NCI-H1436 treated with DMSO at 0.1 percent for 48 hours (cell line): Measurements from ENCODE around the gene PPP1R3G.

Source experiments
- DNase-seq: peaks from one replicate; lab custom pipeline; 2025; lab: John Stamatoyannopoulos, UW

PPP1R3G gene

DNA sequence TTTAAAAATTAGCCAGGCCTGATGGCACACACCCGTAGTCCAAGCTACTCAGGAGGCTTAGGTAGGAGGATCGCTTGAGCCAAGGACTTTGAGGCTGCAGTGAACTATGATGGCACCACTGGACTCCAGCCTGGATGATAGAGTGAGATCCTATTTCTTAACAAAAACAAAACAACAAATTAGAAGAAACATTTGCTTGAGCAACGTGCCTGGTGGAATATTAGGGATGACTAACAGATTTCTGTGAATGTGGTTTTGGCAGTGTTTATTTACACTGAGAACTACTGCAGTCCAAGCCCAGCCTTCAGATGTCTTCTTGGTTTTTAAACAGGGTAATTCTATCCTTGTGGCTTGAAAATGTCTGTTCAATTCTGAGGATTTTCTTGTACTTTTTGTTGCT lies 9.2 kb downstream of the PPP1R3G start:
- no peak for DNase-seq

DNA sequence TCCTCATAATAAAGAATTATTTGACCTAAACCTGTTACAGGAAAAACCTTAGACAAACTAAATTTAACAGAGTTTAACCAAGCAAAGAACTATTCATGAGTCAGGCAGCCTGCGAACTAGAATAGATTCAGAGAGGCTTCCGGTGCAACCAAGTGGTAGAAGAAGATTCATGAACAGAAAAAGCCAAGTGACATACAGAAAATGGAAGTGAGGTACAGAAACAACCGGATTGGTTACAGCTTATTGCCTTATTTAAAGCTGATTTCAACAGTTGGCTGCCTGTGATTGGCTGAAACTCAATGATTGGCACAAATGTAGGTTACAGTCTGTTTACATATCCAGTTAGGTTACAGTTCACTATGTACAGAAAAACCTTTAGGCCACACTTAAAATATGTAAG lies 10.1 kb downstream of the PPP1R3G start:
- no peak for DNase-seq

DNA sequence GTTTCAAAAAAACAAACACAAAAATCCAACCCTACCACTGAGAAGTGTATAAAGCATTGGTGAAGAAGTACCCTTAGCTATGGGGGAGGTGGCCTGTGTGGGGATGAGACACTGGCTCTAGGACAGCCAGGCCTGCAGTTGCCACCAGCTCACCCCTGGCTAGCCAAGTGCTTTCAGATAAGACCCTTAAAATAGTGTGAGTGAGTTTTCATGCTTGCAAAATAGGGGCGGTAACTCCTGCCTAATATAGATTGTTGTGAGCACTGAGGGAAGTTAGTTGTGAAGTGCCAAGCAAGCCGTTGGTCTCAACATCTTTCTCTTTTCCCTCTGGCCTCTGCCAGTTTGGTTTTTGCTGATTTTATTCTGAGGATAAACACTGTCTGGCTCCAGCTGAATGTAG lies 11.3 kb downstream of the PPP1R3G start:
- no peak for DNase-seq

DNA sequence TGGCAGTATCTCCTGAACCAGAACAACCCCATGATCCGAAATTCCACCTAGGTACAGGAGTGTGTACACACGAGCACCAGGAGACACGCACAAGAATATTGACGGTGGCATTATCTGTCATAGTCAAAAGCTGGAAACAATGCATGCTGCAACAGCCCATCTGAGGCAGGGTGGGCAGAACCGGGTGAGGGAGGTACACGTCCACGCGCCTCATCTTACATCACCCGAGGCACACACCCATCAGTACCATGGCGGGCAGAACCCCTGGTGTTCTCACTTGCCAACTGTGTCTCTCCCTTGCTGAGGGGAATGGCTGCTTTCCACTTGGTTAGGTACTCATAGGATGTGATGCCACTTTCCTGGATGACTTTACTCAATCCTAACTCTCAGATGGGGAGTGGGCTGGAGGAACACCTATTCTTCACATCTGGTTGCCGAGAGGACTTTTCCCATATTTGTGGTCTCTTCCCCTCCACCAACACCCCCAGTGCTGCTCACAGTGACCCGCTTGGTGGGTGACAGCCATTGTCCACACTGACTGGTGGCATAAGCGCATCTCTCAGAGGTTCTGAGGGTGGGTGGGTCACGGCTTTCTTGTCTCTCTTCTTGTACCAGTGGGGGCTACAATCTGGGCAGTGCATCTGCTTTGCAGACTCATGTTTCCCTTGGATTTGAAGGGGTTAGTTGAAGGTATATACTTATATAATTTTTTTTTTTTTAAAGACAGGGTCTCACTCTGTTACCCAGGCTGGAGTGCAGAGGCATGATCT lies 13.5 kb downstream of the PPP1R3G start:
- no peak for DNase-seq

DNA sequence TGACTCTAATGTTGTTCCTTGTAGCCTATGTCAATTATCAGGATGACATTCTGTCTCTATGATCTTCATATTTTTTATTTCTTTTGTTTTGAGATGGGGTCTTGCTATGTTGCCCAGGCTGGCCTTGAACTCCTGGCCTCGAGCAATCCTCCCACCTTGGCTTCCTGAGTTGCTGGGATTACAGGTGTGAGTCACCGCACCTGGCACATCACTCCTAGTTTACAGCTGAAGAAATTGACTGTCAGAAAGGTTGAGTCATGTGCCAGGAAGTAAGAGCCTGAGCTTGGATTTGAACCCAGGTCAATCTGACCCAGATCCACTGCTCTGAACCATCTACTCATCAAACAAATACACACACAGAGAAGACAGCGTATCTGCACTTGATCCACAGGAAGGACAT lies 14.4 kb downstream of the PPP1R3G start:
- no peak for DNase-seq

DNA sequence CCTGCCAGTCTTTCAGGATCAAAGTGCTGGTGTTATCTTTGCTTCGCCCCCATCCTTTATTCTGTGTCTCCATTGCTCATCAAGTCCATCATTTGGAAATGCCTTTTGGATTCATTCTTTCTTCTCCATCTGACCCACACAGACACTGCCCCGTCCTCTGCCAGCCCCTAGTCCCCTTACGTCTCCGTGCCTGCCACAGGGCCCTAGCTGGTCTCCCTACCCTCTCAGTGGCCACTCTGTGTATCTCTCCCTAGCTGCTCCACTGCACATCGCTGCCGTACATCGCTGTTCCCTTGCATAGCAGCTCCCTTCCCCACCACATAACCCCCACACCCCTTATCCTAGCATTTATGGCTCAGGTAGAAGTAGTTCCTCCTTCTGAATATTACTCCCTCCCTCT lies 15.7 kb downstream of the PPP1R3G start:
- DNase-seq: no peak

DNA sequence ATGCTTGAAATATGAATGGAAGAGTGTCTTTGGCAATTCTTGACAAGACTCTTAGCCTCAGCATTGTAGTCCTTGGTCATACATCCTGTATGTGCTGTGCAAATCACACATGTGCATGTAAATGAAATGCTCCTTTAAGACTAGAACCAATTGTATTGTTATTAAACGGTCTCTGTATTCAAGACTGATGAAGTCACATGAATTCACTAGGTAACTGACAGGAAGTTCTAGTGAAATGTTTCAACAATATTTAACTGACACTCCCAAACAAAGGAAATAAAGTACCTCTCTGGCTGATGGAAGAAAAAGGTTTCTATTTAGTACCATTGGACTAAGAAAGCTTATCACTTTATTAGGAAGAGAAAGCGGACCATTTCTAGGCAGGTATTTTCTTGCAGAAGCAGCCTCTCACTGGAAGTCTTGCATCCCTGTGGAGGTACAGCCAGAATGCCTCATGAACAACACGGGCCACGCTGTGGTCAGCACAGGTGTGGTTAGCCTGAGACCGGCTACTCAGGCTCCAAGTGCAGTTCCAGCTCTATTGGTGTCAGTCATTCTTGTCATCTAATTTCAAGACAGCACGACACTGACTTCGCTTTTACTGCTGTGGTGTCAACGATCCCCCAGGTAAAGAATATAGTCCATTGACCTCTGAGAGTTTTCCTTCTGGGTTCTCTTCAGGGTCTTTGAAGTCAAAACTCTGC lies 17.3 kb downstream of the PPP1R3G start:
- no peak for DNase-seq

DNA sequence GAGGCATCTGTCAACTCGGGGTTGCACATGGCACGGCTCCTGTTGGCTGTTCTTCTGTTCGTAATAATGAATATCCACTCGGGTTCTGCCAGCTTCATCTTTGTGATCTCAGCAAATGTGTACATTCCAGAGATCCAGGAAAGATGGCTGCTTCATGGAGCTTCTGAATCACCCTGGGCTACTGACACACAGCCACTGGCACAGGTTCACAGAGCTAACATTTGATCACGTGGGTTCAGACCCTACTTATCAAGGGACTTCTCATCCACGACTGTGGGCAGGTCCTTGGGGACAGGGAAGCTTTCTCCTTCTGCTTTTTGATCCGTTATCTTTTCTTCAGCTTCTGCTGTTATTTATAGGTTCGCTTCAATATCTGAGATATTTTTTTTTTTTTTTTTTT lies 18.1 kb downstream of the PPP1R3G start:
- no peak for DNase-seq

DNA sequence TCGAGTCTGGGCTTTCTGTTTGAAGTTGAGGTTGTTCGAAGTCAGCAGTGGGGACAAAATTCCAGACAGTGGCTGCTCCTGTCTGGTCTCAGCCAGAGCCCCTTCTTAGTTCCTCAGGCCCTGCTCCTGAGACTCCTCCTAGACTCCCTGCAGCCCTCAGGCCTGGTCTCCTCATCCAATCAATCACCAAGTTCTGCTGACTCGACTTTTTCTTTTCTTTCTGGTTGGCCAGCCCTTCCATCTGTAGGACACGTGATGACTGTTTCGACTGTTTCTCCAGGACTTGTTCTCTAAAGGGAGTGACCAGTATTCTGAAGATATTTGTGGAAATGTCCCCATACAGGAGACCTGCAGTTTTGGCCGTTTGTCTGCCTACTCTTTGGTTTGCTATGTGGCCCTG lies 19.5 kb downstream of the PPP1R3G start:
- no peak for DNase-seq

DNA sequence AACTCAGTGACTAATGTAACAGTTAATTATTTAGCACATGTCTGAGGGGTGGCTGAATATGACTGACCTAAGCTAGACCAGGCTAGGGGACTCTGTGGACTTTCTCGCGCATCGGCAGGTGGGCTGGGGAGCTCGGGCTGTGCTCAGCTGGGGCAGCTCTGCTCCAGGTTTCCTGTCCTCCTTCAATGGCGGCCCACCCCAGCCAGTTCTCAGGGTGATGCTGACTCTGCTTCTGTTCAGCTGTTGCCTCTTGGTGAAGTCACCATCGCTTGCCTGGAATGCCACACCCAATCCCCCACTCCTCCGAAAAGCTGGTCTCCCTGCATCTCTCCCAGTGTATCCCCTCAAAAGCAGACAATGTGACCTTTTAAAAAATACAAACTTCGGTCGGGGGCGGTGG lies 20.0 kb downstream of the PPP1R3G start:
- no peak for DNase-seq

DNA sequence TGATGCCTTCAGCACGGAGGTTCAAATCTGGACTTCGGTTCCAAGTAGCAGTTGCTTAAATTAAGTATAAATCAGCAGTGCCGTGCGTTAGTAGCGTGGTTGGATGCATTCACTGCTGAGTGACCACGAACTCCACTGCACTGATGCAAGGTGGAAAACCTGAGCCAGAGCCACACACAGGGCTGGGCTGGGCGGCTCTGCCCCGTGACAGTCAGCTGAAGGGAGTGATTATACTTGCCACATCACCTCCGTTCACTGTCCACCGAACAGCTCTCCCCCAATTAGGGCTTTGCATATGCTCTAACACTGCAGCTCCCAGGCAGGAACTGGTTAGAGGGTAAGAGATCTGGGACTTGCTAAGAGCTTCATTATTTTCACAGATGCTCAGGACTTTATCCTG lies 22.2 kb downstream of the PPP1R3G start:
- no peak for DNase-seq

DNA sequence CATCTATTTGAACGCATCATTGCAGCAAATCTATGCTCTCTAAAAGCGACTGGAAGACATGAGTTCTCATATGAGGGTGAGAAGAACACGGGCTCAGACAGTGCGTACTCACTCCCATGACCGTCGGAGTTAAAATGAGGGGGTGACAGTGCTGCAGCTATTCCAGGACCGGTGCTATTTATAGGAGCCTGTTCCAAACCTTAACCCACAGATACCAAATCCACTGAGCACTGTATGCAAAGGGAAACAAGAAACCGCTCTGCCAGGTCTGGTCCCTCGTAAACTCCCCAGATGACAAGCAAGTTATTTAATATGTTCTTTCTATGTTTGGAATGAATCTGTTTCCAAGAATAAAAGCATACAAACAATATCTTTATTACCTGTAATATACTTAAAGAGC lies 22.9 kb downstream of the PPP1R3G start:
- no peak for DNase-seq

DNA sequence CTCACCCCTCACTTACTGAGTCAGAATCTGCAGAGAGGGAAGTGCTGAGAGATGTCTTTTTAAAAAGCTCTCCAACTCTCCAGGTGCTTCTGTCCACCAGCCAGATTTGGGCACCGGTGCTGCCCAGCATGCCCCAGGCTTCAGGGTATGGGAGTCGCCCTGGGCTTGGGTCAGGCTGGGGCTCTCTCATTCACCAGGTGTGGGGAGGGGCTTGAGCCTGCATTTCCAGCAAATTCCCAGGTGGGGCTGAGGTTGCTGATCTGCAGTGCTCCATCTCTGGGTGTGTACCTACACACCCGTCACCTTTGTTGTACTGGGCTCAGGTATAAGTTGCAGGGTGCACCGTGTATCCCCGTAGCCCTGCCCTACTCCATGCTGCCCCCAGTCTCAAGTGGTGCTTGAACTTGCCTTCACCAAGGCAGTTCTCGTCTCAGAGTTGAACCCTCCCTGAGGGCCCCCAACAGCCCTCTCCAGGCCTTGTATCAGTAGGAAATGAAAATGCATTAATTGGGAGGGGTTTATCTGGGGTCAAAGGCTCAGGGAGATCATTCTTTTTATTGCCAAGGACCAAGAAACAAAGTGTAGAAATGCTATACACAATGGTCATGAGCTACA lies 23.5 kb downstream of the PPP1R3G start:
- DNase-seq: no peak

DNA sequence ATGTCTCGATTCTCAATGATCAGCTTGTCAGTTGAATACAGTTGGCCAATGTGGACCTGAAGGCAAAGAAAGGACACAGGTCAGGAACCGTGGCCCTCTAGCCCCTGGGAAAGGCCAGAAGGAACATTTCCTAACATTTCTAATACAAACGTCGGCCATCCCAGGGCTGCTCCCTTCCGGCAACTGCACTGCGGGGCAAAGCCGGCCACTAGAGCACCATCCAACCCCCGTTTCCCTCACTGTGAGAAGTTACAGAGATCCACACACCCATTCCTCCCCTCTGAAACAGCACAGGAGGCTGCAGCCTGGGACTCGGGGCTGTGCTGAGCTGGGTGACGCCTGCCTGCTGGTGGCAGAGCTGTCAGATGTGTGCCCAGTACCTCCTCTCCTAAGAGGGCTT lies 24.3 kb downstream of the PPP1R3G start:
- DNase-seq: no peak

DNA sequence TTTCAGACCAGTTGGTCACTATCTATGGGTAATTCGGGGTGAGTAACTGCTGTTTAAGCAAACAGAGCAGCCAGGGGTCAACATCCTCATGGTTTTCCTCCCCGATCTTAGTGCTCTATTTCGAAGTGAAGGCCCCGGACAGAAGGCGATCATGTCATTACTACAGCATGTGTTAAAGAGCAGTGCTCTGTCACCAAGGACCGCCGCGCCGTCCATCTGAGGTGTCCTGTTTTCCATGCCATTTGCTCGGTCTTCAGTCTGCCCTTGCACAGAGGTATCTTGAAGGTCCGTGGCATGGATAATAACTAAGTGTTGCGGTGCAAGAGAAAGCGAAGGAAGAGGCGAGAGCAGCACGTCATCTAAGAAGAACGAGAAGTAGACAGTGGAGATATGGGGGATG lies 25.1 kb downstream of the PPP1R3G start:
- no peak for DNase-seq

DNA sequence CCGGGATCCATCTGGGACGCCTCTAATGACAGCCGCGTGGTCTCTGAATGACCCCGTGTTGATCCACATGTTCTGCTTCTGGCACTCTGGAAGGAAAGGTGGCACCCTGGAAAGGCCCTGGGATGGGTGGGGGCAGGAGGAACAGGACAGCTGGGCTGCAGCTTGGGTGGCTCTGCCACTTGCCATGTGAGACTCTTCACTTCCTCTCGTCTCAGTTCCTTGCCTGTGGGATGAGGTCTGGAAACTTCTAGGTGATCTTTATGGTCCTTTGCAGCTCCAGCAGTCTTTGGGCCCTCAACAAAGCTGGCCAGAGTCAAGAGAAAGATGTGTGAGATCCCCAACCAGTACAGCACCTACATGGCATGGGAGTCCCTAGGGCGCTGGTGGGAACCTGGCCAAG lies 26.5 kb downstream of the PPP1R3G start:
- DNase-seq: no peak

DNA sequence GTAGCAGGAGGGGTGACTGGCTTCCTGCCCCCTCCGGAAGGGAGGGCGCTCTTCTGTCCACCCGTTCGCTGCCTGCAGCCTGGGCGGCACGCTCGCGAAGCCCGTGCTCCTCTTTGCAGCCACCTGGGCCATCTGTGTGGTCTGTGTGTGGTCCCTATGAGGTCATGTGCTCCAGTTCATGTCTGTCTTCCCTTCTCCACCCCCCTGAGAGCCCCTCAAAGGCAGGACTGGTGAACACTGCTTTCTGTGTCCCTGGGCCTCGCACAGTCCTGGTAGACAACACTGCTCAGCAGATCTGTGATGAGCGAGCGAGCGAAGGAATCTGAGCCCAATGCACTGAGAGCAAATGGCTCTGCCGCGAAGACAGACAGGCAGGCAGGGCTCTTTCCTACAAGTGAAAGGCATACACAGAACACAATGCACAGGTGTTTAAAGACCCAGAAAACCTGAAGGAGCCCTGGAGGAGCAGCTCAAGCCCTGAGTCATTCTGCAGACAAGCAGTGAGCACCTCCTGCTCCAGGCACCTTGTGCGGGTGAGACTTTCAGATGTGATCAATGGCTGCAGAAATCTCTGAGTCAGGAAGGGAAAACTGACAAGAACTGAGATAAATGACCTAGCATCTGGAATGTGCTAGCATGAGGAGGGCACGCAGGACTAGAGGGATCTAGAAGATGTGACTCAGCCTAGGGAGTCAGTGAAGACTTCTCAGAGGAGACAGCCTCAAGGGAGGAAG lies 27.1 kb downstream of the PPP1R3G start:
- no peak for DNase-seq

DNA sequence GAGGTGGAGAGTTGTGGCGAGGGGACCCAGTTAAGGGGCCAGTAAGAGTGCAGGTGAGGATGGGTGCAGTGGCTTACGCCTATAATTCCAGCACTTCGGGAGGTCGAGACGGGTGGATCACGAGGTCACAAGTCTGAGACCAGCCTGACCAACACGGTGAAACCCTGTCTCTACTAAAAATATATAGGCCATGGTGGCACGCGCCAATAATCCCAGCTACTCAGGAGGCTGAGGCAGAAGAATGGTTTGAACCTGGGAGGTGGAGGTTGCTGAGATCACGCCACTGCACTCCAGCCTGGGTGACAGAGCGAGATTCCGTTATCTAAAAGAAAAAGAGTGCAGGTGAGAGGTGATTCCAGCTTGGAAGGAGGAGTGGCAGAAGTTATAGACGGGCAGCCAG lies 28.0 kb downstream of the PPP1R3G start:
- DNase-seq: no peak

DNA sequence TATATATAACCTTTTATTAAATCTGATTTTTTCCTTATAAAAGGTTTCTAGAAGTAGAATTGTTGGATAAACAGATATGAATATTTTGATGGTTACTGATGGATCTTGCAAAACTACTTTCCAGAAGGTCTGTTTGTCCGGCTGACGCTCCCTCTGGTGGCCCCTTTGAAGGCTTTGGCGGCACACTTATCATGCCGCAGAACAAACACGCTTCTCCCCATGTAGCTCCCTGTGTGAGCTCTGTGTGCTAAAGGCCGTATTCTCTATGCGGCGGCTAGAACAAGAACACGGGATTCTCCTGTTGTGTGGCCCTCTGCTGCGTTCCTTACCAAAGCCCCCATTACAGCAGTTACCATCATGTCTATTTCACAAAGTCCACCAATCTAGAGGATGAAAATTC lies 30.0 kb downstream of the PPP1R3G start:
- DNase-seq: no peak

DNA sequence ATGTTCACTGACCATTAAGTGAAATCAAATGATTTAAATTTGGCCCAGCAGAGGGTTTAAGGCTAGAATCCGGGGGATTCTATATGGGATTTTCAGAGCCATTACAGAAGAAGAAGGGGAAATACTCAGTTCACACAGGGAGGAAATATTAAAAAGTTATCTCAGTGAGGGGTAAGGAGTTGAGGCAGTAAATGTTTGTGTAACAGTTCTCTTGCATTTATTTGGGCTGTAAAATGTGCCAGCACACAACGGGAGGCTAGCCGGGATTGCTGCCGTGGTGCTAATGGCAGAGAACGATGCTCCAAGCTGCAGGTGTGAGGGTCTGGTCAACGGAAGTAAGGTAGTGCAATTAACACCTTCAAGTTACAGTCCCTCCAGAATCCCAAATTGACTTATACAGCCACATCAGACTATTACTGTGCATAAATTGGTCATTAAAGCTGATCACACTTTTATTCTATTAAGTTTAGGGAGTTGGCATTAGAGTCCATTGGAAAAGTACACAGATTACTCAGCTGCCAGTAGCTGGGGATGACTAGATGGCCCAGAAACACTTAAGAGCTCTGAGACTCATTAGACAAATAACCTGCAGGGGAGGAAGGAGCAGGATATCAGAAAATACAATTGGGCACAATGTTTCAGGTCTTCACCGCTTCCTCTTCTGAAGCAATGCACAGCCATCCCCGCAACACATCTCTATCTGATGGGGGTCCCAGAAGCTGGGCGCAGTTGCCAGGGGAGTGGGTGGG lies 31.3 kb downstream of the PPP1R3G start:
- DNase-seq: no peak

DNA sequence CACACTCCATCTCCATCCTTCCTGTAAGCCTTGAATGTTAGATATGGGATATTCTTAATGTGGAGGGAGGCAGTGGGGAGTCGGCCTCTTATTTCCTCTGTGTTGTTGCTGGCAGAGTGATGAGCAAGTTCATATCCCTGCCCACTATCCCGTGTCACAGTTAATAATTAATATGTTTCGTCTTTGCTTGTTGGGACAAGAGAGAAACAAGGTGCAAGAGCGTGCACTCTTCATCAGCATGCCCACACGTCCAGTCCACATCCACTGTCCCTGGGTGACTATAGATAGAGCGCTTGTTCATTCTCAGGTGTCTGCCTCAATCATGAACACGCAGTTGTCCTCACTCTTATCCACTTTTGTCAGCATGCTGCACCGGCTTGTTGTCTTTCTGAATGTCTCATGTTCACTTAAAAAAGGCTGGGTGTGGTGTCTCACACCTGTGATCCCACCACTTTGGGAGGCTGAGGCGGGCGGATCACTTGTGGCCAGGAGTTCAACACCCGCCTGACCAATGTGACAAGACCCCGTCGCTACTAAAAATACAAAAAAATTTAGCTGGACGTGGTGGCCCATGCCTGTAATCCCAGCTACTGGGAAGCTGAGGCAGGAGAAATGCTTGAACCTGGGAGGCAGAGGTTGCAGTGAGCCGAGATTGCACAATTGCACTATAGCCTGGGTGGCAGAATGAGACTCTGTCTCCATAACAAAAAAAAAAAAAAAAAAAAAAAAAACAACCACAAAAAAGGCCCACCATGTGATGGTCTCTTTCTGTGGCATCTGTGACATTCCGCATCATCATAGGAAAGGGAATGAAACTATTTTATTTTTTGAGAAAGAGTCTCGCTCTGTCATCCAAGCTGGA lies 34.2 kb downstream of the PPP1R3G start:
- no peak for DNase-seq
